CD14-positive monocyte (primary cell): Measurements from ENCODE around the gene PHC2. TPM values are rescaled to one million over a fixed set of nuclear protein-coding genes. Genes with fewer than 3 reads are reported as not detected.

Experiments used
- DNase-seq, 3 donors: peaks; one replicate each; pipeline ENCODE4 v3.0.0-alpha.2; 2011 to 2022
- H2AFZ ChIP-seq: 2 replicates; pipeline ENCODE4 v1.6.0; 2012; ENCODE audit warnings: mild to moderate bottlenecking, low read depth, low read length, inconsistent platforms; ENCODE audit not compliant: insufficient read depth, poor library complexity, severe bottlenecking
- H3K27ac ChIP-seq, 2 donors: 1 replicate in 1 of 2; 2 replicates in 1 of 2; pipeline ENCODE4 v1.5.1; 2012 to 2013; ENCODE audit warnings: low read length in 2 of 2, control low read depth in 1 of 2, inconsistent platforms in 1 of 2, low read depth in 1 of 2, mild to moderate bottlenecking in 1 of 2
- H3K27me3 ChIP-seq, 2 donors: one replicate each; pipeline versions ENCODE4 v1.6.0 to v1.6.1; 2011 to 2013; ENCODE audit warnings: low read length in 2 of 2; ENCODE audit not compliant: control insufficient read depth in 2 of 2, insufficient read depth in 2 of 2
- H3K36me3 ChIP-seq, 2 donors: replicated peaks in 1 of 2; 1 replicate in 1 of 2; 2 replicates in 1 of 2; pipeline versions ENCODE4 v1.5.1 to v1.6.1; 2012 to 2013; ENCODE audit warnings: low read length in 2 of 2, control low read depth in 1 of 2, inconsistent platforms in 1 of 2, mild to moderate bottlenecking in 1 of 2; ENCODE audit not compliant: insufficient read depth in 2 of 2, control insufficient read depth in 1 of 2
- H3K4me1 ChIP-seq, 2 donors: 1 replicate in 1 of 2; 2 replicates in 1 of 2; pipeline versions ENCODE4 v1.5.1 to v1.6.1; 2012 to 2013; ENCODE audit warnings: low read length in 2 of 2, control low read depth in 1 of 2, inconsistent platforms in 1 of 2, mild to moderate bottlenecking in 1 of 2, moderate library complexity in 1 of 2; ENCODE audit not compliant: insufficient read depth in 2 of 2, control insufficient read depth in 1 of 2
- H3K4me2 ChIP-seq: replicated peaks from 2 replicates; pipeline ENCODE3; 2012; ENCODE audit warnings: low read length, moderate library complexity, mild to moderate bottlenecking; ENCODE audit not compliant: poor library complexity, severe bottlenecking; ENCODE audit errors: extremely low read depth
- H3K4me3 ChIP-seq, 3 experiments: fragments of 200-600 bp in 1 of 3; sonication (generic) in 1 of 3; replicated peaks in 1 of 3; 1 replicate in 2 of 3; 2 replicates in 1 of 3; pipeline ENCODE4 v1.5.1; 2011 to 2013; ENCODE audit warnings: low read length in 3 of 3, mild to moderate bottlenecking in 3 of 3, control low read depth in 2 of 3, low read depth in 2 of 3, inconsistent platforms in 1 of 3, moderate library complexity in 1 of 3
- H3K79me2 ChIP-seq: 2 replicates; pipeline ENCODE4 v1.6.0; 2012; ENCODE audit warnings: mild to moderate bottlenecking, control low read depth, inconsistent platforms, low read length, moderate library complexity; ENCODE audit not compliant: insufficient read depth
- H3K9ac ChIP-seq: 2 replicates; pipeline ENCODE4 v1.6.0; 2017; ENCODE audit warnings: low read length, mild to moderate bottlenecking; ENCODE audit not compliant: insufficient read depth, poor library complexity, severe bottlenecking
- H3K9me3 ChIP-seq, 2 donors: replicated peaks in 1 of 2; 1 replicate in 1 of 2; 2 replicates in 1 of 2; pipeline versions ENCODE4 v1.5.1 to v1.6.1; 2012 to 2013; ENCODE audit warnings: low read length in 2 of 2, control low read depth in 1 of 2; ENCODE audit not compliant: control insufficient read depth in 1 of 2, insufficient read depth in 1 of 2
- H4K20me1 ChIP-seq: 2 replicates; pipeline ENCODE4 v1.6.0; 2012; ENCODE audit warnings: mild to moderate bottlenecking, low read length, control low read depth, moderate library complexity; ENCODE audit not compliant: insufficient read depth
- H3K27ac Mint-ChIP-seq, 7 donors: one replicate each; pipeline ENCODE4 v1.8.0; 2020; ENCODE audit warnings: mild to moderate bottlenecking in 7 of 7, mixed read lengths in 7 of 7, moderate library complexity in 6 of 7, inconsistent platforms in 2 of 7
- H3K27me3 Mint-ChIP-seq, 3 donors: one replicate each; pipeline ENCODE4 v1.8.0; 2021 to 2022; ENCODE audit warnings: low read depth in 3 of 3, mild to moderate bottlenecking in 3 of 3, mixed read lengths in 3 of 3, moderate library complexity in 3 of 3, inconsistent platforms in 1 of 3
- H3K36me3 Mint-ChIP-seq, 2 donors: one replicate each; pipeline ENCODE4 v1.8.0; 2020; ENCODE audit warnings: mixed read lengths in 2 of 2, inconsistent platforms in 1 of 2, mild to moderate bottlenecking in 1 of 2
- H3K4me1 Mint-ChIP-seq: one replicate; pipeline ENCODE4 v1.8.0; 2020; ENCODE audit warnings: mild to moderate bottlenecking, mixed read lengths
- H3K4me3 Mint-ChIP-seq, 2 donors: one replicate each; pipeline ENCODE4 v1.8.0; 2020; ENCODE audit warnings: mild to moderate bottlenecking in 2 of 2, mixed read lengths in 2 of 2, moderate library complexity in 1 of 2
- H3K9me3 Mint-ChIP-seq, 7 donors: one replicate each; pipeline ENCODE4 v1.8.0; 2020 to 2022; ENCODE audit warnings: mixed read lengths in 7 of 7, mild to moderate bottlenecking in 6 of 7, moderate library complexity in 6 of 7, inconsistent platforms in 2 of 7
- WGBS: methylation state at CpG from one replicate; pipeline ENCODE4 v1.1.5; 2013; ENCODE audit warnings: missing lambda C conversion rate; ENCODE audit not compliant: insufficient coverage; 5-methylcytosine and 5-hydroxymethylcytosine counted together
- intact Hi-C, 2 donors: fragments of 100-400 bp; cut with micrococcal nuclease; formaldehyde crosslinking; loops; one replicate each; pipeline versions ENCODE4 v1.15.0 to v1.15.1; 2023
- polyA plus RNA-seq, 3 donors: library from polyadenylated mRNA; depleted of rRNA in 1 of 3; unstranded in 2 of 3; stranded (reverse) in 1 of 3; fragments of 300-500 nt in 2 of 3; fragments of >200 nt in 1 of 3; fragmentation: Illumina TruSeq in 2 of 3; gene quantifications; 1 replicate in 2 of 3; 2 replicates in 1 of 3; pipeline ENCODE4 v1.2.3, GENCODE V29; 2012 to 2021
- TF ChIP-seq, protein P1 (sequence below): fragments of 200-600 bp; IDR thresholded peaks from one replicate; pipeline ENCODE4 v1.8.0; 2022; ENCODE audit warnings: antibody characterized with exemption, mild to moderate bottlenecking

The PHC2 gene
- polyA plus RNA-seq, 3 donors, result 18.9 to 85.3 (median 53.1) TPM

DNA sequence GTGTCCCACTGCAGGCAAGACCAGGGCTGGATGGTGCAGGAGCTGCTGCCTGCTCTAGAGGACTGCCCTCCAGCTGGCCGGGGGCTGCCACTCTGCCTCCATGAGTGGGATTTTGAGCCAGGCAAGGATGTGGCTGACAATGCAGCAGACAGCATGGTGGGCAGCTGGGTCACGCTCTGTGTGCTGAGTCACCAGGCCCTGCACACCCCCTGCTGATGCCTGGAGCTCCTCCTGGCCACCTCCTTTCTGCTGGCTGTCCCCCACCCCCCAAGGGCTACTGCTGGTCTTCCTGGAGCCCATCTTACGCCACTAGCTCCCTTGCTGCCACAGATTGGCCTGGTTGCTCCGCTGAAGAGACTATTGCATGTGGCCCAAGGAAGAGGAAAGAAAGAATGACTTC is 37.6 kb upstream of the PHC2 start:
- TF ChIP-seq, protein P1, sequence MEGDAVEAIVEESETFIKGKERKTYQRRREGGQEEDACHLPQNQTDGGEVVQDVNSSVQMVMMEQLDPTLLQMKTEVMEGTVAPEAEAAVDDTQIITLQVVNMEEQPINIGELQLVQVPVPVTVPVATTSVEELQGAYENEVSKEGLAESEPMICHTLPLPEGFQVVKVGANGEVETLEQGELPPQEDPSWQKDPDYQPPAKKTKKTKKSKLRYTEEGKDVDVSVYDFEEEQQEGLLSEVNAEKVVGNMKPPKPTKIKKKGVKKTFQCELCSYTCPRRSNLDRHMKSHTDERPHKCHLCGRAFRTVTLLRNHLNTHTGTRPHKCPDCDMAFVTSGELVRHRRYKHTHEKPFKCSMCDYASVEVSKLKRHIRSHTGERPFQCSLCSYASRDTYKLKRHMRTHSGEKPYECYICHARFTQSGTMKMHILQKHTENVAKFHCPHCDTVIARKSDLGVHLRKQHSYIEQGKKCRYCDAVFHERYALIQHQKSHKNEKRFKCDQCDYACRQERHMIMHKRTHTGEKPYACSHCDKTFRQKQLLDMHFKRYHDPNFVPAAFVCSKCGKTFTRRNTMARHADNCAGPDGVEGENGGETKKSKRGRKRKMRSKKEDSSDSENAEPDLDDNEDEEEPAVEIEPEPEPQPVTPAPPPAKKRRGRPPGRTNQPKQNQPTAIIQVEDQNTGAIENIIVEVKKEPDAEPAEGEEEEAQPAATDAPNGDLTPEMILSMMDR, result no peak
- H3K27me3 ChIP-seq, result no peaks in the 10 kb centered on the region
- no peaks in the 10 kb centered on the region for H3K9me3 ChIP-seq
- peaks cover 0 to 5% (median 2%) of the 10 kb centered on the region in 3 donors for H3K27me3 Mint-ChIP-seq
- H3K27ac ChIP-seq, result no peak overlapping the region
- H2AFZ ChIP-seq, result no peak overlapping the region
- no peaks in the 10 kb centered on the region for H3K36me3 ChIP-seq
- H3K9ac ChIP-seq, result no peak overlapping the region
- peak overlapping the region in 1 of 7 donors; percentile 6 for H3K27ac Mint-ChIP-seq
- DNase-seq, result no peak
- H3K4me3 Mint-ChIP-seq, result no peak overlapping the region
- H3K4me1 ChIP-seq, result peaks cover 22 to 30% of the 10 kb centered on the region in 2 donors
- no peaks in the 10 kb centered on the region for H3K36me3 Mint-ChIP-seq
- no peaks in the 10 kb centered on the region for H3K9me3 Mint-ChIP-seq
- no peak overlapping the region for H3K4me2 ChIP-seq
- peaks cover 36% of the 10 kb centered on the region for H3K4me1 Mint-ChIP-seq
- intact Hi-C loops, result loop anchor here (5.0 to 10.0 kb wide), 3 partner anchors 36 to 171 kb away; partner anchors contain the start of gene PHC2 (in 1 of the 2)
- H3K79me2 ChIP-seq, result no peaks in the 10 kb centered on the region
- 70% methylated on average over 4 of the region's 4 CpGs for WGBS
- H4K20me1 ChIP-seq, result no peaks in the 10 kb centered on the region
- no peak overlapping the region for H3K4me3 ChIP-seq

DNA sequence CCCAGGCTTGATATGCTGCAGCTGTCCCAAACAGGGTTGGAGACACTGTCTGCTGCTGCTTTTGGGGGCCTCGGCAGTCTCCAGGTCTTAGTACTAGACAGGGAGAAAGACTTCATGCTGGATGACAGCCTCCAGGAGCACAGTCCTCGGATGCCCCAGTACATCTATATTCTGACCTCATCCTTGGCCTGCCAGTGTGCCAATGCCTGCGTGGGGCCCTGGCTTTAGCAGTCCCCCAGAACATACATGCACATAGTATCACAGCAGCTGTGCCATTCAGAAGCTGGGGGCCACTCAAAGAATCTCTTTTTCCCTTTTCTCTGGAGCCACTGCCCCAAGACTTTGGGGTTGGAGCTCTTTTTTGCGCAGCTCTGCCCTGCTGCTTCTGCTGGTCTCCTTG is 37.1 kb upstream of the PHC2 start:
- Mint-ChIP-seq H3K9me3 (no peaks in the 10 kb centered on the region), H3K27me3 (peaks cover 0 to 5% (median 2%) of the 10 kb centered on the region in 3 donors), H3K4me3 (no peak overlapping the region), H3K27ac (no peak overlapping the region), H3K4me1 (peaks cover 33% of the 10 kb centered on the region), H3K36me3 (no peaks in the 10 kb centered on the region)
- intact Hi-C loops, result loop anchor here (5.0 to 10.0 kb wide), 3 partner anchors 36 to 171 kb away; partner anchors contain the start of gene PHC2 (in 1 of the 2)
- TF ChIP-seq, protein P1, result no peak
- Histone ChIP-seq H3K36me3 (no peaks in the 10 kb centered on the region), H3K79me2 (no peaks in the 10 kb centered on the region), H3K9ac (no peak overlapping the region), H3K4me1 (peaks cover 22 to 28% of the 10 kb centered on the region in 2 donors), H3K4me2 (no peak overlapping the region), H4K20me1 (no peaks in the 10 kb centered on the region), H3K4me3 (no peak overlapping the region), H3K27ac (no peak overlapping the region), H3K9me3 (no peaks in the 10 kb centered on the region), H2AFZ (no peak overlapping the region), H3K27me3 (no peaks in the 10 kb centered on the region)
- WGBS, result 91% methylated on average over 3 of the region's 4 CpGs
- DNase-seq, result no peak
